ENCODE data around the gene STKLD1. TPM values are rescaled to one million over a fixed set of nuclear protein-coding genes. Genes with fewer than 3 reads are reported as not detected.
A peak's percentile ranks its signal among the peaks of the same experiment; 100 is the strongest.

The STKLD1 gene
- total and polyA plus RNA-seq, 9 of the 15 experiments (the other 6 are each of a cell fraction or from before 2014, with no cell fraction given) = 0.10 to 0.65 (median 0.33) TPM; not detected in 2

DNA sequence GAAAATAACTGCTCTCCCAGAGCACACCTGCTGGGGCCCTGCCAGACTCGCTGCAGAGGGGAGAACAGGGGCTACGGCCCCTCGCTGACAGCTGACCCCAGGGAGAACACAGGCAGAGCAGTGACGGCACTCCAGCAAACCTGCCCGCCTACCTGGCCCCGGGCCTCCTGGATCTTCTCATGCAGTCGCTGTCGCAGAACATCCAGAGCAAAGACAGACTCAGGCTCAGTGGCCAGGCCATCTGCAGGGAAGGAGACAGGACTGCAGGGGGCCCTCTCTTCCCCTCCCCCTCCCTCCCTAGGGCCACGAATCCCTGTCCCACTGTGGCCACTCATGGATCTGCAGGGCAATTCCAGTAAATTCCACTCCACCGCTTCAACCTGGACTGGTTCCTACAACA lies 42.6 kb upstream of the STKLD1 start:
- Histone ChIP-seq H3K9me1 (ENCODE audit: control insufficient read depth, insufficient read depth, low read length) (no peaks in the 10 kb centered on the region), H3K27me3 (ENCODE audit: control insufficient read depth in 2 of 2, insufficient read depth in 2 of 2, low read length in 2 of 2) (no peaks in the 10 kb centered on the region; a peak in 1 of 5 replicates), H3K27ac (ENCODE audit: extremely low read depth, low read depth, low read length) (no peak overlapping the region), H2AFZ (ENCODE audit: low read depth, low read length) (no peak overlapping the region), H3K79me2 (ENCODE audit: control insufficient read depth, insufficient read depth, low read length) (peaks cover 39% of the 10 kb centered on the region), H3K4me3 (no peak overlapping the region), H3K36me3 (ENCODE audit: control insufficient read depth, insufficient read depth, low read length) (peaks cover 56% of the 10 kb centered on the region), H3K9me3 (replicated peaks; ENCODE audit: control insufficient read depth, insufficient read depth, low read depth, low read length) (no peaks in the 10 kb centered on the region), H3K9ac (ENCODE audit: insufficient read depth in 1 of 2, low read depth in 2 of 2, low read length in 2 of 2) (peak overlapping the region in 1 of 2 experiments; percentile 33; a peak in 1 of 4 replicates), H4K20me1 (replicated peaks; ENCODE audit: control insufficient read depth, insufficient read depth, low read length) (peaks cover 4% of the 10 kb centered on the region; the same call in 1 of the 2 replicates), H3K4me1 (replicated peaks in 1 of 2; ENCODE audit: control insufficient read depth in 2 of 2, insufficient read depth in 2 of 2, low read length in 2 of 2) (peaks cover 6 to 42% of the 10 kb centered on the region in 2 experiments; a peak in 4 of 5 replicates), H3K4me2 (ENCODE audit: insufficient read depth, low read length) (no peak overlapping the region)
- FAIRE-seq = no peak
- ChIA-PET POLR2A (interaction anchor here (0.7 to 2.3 kb wide), 4 partner anchors 11 to 147 kb away, joined by 3 to 9 read pairs (median 3); partner anchors contain the start of genes MED22 and RPL7A), CTCF (ENCODE audit: low intra/inter-chr PET ratio) (interaction anchor here (0.6 kb wide), 1 partner anchor 149 kb away, joined by 3 read pairs; no protein-coding TSS in a partner anchor)
- BruUV-seq (replicated peaks) = no TSS peak
- DNase-seq (ENCODE audit: extremely low read depth in 1 of 4, low spot score in 3 of 4) = peak in 2 of 4 experiments; percentile 49 to 57
- WGBS (ENCODE audit: insufficient coverage, low coverage, missing lambda C conversion rate) = 97% methylated on average over 8 of the region's 10 CpGs
- in situ Hi-C loops (cut with MboI) (loop anchor here (5.0 kb wide), 1 partner anchor 146 kb away; no protein-coding TSS in a partner anchor), intact Hi-C loops (cut with micrococcal nuclease) (no loop called here)
- peak; percentile 43 for TF ChIP-seq POLR2G (IDR thresholded peaks at IDR 0.05; ENCODE audit: low read depth, low read length)
- peak; percentile 60 for TF ChIP-seq RBFOX2 (IDR thresholded peaks at IDR 0.05; ENCODE audit: low read depth, low read length)
- TF ChIP-seq KDM1A (IDR thresholded peaks at IDR 0.05) = peak in 1 of 2 experiments; percentile 45; a peak in 1 of 4 replicates
- TF ChIP-seq, protein P1, sequence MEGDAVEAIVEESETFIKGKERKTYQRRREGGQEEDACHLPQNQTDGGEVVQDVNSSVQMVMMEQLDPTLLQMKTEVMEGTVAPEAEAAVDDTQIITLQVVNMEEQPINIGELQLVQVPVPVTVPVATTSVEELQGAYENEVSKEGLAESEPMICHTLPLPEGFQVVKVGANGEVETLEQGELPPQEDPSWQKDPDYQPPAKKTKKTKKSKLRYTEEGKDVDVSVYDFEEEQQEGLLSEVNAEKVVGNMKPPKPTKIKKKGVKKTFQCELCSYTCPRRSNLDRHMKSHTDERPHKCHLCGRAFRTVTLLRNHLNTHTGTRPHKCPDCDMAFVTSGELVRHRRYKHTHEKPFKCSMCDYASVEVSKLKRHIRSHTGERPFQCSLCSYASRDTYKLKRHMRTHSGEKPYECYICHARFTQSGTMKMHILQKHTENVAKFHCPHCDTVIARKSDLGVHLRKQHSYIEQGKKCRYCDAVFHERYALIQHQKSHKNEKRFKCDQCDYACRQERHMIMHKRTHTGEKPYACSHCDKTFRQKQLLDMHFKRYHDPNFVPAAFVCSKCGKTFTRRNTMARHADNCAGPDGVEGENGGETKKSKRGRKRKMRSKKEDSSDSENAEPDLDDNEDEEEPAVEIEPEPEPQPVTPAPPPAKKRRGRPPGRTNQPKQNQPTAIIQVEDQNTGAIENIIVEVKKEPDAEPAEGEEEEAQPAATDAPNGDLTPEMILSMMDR (IDR thresholded peaks at IDR 0.05 in 2 of 3, conservative IDR thresholded peaks at IDR 0.05 in 1 of 3; ENCODE audit: insufficient read depth in 2 of 3, low read depth in 1 of 3, low read length in 3 of 3) = peak; percentile 25 to 67 (median 31); a peak in 4 of 6 replicates
- TF ChIP-seq, protein P2, sequence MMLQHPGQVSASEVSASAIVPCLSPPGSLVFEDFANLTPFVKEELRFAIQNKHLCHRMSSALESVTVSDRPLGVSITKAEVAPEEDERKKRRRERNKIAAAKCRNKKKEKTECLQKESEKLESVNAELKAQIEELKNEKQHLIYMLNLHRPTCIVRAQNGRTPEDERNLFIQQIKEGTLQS (IDR thresholded peaks at IDR 0.05) = no peak
- TF ChIP-seq, protein P2 (CRISPR knock-in tag; conservative IDR thresholded peaks at IDR 0.05) = no peak
- TF ChIP-seq ZNF282 (CRISPR knock-in tag; IDR thresholded peaks at IDR 0.05) = no peak
- no peak for TF ChIP-seq KDM4B (IDR thresholded peaks at IDR 0.05; ENCODE audit: borderline replicate concordance in 2 of 2, low read depth in 1 of 2)
- no peak for TF ChIP-seq RHOXF2B (CRISPR knock-in tag; conservative IDR thresholded peaks at IDR 0.05)
- TF ChIP-seq, protein P3, sequence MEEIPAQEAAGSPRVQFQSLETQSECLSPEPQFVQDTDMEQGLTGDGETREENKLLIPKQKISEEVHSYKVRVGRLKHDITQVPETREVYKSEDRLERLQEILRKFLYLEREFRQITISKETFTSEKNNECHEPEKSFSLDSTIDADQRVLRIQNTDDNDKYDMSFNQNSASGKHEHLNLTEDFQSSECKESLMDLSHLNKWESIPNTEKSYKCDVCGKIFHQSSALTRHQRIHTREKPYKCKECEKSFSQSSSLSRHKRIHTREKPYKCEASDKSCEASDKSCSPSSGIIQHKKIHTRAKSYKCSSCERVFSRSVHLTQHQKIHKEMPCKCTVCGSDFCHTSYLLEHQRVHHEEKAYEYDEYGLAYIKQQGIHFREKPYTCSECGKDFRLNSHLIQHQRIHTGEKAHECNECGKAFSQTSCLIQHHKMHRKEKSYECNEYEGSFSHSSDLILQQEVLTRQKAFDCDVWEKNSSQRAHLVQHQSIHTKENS (CRISPR knock-in tag; IDR thresholded peaks at IDR 0.05) = no peak
- TF ChIP-seq ZC3H8 (IDR thresholded peaks at IDR 0.05) = no peak
- ATAC-seq = no peak

Measured in K562 (cell line).